ENCODE data around the gene SLBP.

Gene SLBP

DNA sequence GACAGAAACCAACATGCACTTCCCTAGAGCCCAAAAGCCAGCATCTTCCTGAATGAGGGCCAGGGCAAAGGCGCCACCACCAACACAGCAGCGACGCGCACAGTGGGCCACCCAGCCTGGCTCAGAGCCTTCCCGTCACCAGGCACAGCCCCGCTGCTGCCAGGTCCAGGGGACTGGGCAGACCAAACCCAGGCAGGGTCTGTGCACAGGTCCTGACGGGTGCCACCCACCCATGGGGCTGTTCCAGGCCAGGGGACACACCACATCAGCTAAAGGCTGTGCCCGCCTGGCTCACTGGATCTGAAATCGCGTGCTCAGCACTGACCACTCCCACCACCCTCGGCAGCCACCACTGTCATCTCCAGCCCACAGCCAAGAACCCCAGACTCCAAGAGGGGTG lies 41.8 kb downstream of the SLBP start:
- no peak for DNase-seq

DNA sequence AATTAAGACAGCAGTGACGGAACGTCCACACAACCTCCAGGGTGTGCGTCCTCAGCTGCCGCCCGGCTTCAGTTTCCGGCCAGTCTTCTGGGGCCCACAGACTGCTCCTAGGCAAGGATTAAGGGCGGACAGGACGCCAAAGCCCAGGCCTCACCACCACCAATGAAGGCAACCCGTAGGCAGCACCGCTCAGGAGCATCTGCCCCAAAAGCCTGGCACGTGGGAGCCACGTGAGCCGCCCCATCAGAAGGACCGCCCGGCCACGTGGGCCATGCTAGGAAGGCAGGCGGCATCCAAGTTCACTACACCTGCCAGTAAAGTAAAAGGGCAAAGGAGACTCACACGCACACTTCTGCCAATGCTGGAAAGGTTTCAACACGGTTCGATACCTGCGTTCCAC lies 42.3 kb downstream of the SLBP start:
- no peak for DNase-seq

DNA sequence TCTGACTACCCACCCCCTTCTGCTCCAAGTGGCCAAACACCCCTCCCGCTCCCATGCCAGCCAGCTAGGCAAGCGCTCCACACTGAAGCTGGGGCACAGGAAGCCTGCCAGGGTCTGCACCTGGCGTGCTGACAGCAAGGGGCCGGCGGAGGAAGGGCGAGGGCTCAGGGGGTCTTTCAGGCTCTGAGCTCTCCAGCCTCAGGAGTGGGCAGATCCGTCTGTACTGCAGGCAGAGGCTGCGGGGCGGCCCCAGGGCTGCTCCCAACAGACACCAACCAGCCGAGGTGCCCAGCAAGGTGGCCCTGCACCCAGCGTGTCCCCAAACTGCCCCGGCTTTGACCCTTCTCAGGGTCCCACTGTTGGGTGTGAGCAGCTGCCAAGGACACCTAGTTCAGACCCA lies 42.8 kb downstream of the SLBP start:
- no peak for DNase-seq

DNA sequence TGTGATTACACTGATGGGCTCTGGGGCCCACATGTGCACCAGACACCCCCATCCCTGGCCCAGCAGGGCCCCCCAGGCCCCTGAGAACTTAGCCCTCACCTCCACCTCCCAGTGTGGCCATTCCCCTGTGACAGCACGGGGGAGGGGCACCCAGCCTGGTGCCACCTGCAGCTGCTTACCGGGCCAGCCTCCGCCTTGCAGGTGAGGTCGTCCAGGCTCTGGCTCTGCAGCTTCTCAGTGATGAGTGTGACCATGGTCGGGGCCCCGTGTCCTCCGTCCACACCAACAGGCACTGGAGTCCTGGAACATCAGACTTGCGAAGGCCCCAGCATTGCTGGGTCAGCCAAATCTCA lies 43.7 kb downstream of the SLBP start:
- no peak for DNase-seq

DNA sequence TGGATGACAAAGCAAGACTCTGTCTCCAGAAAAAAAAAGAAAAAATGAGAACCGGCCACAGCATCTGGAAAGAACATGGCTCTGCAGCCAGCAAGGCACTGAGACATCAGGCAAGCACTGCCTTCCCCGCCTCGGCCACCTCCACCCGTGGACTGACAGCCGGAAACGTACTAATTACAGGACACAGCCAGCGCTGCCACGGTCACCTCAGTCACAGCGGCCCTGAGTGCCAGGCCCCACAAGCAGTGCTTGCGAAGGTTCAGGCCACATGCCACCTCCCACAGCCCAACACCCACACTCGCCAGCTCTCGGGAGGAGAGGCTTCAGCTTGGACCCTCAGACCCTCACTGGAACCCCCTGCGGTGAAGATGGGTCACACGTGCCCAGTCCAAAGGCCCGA lies 44.8 kb downstream of the SLBP start:
- no peak for DNase-seq

DNA sequence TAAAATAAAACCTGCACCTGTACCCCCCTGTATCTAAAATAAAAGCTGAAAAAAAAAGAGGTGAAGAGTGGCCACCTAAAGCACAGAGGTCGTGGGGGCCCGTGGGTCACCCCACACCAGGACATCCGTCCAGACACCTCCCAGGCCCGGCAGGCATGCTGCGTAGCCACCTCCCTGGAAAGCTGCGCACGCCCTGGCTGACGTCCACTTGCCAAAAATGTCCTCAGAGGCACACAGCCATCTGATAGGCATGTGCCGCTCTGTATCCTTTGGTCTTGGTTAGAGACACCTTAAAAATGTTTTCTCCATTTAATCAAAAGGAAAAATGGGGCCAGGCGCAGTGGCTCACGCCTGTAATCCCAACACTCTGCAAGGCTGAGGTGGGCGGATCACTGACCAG lies 45.7 kb downstream of the SLBP start:
- DNase-seq, result no peak

DNA sequence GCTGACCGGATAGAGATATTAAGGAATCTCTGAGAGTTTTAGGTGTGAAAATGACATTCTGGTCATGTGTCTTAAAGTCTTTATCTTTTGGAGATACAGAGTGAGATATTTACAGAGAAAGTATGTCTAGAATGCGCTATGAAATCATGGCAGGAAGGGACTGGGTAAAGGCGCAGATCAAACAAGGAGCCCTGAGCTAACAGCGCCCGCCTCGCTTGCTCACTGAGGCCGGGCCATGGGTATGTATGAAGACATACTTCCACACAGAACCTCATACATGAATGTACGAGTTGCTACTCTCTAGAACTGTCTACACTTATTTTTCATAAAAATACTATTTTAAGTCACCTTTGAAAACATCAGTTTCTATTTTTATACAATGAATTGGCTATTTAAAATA lies 48.0 kb downstream of the SLBP start:
- DNase-seq, result no peak

DNA sequence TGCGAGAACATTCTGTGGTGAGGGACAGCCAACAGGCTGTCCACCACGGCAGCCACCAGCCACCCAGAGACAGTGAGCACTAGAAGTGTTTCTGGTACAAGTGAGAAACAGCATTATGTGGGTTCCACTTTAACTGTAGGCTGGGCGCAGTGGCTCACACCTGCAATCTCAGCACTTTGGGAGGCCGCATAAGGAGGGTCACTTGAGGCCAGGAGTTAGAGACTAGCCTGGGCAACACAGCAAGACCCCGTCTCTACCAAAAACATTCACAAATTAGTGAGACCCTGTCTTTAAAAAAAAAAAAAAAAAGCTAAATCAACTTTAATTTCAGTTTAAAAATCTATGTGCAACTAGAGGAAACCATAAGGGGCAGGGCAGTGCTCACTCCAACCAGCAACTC lies 48.6 kb downstream of the SLBP start:
- no peak for DNase-seq

DNA sequence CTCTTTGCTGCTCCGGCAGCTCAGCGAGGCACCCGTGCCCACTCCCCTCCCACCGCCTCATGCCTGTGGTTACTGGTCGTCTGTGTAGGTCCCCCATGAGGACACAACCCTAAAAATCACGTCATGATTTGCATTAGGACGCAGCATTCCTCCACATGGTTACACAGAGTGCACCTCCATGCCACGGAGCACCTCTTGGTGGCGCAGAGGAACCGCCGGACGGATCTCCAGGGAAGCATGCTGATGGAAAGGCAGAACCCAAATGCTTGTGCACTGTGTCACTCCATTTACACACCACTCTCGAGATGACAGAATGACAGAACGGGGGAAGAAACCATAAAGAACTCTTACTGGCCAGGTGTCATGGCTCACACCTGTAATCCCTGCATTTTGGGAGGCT lies 50.4 kb downstream of the SLBP start:
- no peak for DNase-seq

DNA sequence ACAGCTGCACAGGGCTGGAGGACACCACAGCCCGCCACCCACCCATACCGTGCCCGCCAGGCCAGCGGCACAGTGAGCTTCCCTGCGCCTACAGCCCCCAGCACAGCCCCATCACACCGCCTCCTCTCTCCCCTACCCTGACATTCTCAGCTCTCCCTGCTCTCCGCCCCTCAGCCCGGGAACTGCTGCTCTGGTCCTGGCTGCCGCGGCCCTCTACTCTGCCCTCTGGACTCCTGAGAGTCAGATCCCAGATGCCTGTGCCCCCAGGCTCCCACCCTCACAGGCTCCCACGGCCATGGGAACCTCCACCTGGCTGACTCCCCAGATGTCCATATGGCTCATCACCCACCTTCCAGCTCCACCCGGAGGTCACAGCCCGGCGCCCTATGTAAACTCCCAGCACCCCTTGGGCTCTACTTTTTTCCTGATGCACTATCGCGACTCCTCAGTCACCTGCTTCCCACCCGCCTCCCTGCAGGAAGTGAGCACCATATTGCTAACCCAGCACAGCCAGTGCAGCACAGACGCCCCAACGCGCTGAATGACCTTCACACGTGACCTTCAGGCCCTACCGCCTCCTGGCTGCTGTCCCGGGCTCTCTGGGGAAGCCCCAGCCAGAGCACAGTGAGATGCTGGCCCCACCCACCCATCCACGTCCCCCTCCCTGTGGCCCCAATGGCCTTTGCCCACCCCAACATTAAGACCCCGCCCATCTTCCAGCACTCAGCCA lies 51.0 kb downstream of the SLBP start:
- DNase-seq, result no peak

DNA sequence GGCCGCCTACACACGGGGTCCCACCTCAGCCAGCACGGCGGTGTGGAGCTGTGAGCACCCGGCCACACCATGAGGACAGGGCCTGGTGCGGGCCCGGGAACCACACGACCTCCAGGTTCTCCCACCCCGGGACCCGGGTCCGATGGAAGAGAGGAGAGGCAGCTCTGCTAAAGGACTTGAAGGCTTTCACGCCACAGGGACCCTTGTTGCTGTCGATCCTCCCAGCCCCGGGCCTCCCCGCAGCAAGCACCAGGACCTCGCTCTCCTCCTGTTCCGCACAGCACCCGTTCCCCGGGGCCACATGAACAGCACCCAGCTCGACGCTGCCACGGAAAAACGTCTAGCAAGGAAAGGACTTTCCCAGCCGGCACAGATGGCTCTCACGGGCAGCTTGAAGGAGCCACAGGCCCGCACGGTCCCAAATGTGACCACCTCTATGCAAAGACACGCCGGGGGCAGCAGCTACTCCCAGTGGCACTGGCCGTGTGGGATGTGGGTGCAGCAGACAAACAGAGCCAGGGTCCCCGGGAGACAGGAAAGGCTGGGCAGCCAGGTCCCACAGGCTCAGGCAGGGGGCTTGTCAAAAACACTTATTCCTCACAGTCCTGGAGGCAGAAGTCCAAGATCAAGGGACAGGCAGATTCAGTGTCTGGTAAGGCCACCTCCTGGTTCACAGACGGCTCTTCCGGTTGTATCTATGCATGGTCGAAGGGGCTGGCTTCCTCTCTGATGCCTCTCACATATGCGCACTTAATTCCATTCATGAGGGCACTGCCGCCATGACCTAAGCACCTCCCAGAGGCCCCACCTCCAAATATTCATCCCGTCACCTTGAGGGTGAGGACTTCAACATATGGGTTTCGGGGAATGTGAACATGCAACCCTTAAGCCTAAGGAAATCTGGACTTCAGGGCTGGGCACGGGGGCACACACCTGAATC lies 52.7 kb downstream of the SLBP start:
- DNase-seq, result no peak

DNA sequence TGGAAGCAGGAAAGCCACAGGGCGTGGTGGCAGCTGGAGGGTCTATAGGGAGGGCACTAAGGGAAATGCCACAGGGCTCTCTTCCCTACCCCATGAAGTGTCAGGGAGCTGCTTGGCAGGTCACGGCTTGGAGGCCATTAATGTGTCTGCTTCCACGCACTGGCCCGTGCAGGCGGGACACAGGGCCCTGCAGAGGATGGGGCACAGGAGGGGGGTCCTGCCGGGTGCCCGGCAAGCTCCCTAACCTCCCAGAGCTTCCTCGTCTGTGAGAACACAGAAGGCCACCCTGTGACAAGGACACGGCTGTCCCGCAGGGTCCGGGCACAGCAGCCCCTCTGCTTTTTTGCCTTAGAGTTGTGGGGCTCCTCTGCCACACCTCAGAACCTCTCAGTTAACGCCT lies 53.5 kb downstream of the SLBP start:
- no peak for DNase-seq

DNA sequence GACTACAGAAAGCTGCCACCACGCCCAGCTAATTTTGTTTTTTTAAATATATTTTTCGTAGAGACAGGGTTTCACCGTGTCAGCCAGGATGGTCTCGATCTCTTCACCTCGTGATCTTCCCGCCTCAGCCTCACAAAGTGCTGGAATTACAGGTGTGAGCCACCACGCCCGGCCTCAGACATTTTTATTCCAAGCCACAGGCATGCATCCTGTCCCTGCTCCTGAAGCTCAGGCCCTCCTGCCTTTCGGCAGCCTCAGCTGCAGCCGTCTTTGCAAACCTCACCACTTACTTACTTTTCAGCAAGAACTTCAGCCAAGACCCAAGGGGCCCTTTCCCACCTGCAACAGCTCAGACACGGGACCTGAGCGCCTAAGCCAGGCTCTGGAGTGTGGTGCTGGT lies 54.0 kb downstream of the SLBP start:
- no peak for DNase-seq

DNA sequence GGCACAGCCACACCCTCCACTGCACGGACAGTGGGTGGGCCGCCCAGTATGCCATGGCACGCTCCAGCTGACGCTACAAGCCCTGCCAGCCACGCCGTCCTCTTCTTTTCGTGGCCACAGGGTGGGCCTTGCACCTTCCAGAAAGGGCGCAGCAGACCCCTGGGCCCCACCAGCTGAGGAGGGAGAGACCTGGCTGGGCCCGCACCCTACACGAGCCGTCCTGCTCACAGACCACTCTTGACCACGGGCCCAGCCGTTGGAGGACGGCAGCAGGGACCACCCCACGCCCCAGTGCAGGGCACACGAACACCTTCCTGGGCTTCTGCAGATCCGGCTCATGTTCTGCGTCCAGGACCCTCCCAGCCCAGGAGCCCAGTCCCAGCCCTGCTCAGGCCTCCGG lies 55.1 kb downstream of the SLBP start:
- no peak for DNase-seq

DNA sequence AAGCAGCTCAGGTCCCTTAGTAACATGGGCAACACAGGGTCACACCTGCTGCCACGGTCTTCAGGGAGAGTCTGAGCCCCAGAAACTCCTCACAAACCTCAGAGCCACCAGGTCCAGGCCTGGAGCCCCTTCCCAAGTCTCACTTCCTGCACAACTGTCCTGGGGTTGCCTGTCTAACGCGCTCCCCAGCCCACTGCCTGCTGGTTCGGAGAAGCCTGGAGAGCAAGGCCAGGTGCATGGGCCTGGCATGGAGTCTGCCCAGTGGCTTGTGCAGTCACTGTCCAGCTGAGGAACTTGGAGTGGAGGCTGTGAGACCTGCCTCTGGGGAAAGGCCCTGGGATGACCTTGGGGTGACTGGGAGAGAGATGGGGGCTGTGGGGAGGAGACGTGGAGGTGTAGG lies 56.0 kb downstream of the SLBP start:
- no peak for DNase-seq

DNA sequence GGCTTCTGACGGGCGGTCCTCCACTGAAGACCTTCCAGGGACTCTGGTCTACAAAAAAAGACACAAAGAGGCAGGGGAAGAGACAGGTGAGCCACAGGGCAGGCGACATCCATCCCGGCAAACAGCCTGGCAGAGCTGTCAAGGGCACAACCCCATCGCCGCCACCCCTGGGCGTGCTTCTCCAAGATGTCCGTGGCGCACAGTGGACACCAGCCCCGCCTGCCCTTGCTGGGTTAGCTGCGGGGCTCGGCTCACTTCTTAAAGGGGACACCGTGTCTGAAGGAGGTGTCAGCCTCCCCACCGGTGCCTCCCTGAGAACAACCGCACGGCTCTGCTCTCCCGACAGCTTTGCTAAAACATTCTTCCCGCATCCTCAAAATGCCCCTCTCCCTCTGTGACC lies 56.4 kb downstream of the SLBP start:
- no peak for DNase-seq

DNA sequence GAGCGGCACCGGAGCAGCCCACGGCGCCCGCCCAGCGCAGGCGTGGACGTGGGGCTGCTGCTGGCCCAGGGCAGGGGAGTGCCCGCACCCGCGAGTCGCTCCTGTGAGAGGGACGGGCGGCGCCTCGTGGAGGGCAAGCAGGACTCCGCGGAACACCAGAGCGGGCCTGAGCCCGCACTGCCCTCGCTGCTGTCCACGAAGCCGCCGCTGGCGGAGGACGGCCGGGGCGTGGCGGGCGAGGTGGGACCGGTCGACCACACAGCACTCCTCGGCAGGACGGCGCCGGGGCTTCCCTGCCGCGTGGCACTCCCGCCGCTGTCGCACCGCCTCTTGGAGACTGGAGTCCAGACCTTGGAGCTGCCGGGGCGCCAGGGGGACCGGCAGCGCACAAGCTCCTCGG lies 57.0 kb downstream of the SLBP start:
- no peak for DNase-seq

DNA sequence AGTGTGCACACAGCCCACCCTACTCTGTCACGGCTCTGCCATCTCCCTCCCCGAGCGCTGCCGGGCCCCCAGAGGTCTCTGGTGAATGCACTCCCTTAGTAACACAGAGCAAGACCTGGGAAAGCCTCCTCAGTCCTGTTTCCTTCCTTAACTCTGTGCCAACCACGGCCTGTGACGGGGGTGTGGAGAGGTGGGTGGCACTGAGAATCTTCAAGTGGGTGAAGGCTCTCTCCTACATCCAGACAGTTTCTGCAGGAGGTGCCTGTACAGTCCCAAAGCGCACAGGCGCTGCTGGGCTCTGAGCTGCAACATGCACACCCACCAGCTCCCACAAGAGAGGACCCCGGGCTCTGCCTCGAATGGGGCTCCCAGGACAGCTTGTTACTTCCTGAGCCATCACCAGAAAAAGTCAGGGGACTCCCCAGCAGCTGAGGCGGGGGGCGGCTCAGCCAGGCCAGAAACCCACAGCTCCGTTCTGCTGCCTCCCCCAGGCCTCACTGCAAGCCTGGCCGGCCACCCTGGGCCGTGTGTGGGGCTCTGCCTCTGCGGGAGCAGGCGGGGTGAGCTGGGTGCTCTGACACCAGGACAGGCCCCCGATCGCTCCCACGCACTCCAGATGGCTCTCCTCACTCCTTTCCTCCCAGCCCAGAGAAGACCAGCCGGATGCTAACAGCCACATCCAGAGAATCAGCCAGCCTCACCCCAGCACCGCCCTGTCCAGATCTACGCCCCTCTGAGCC lies 57.7 kb downstream of the SLBP start:
- DNase-seq, result no peak

DNA sequence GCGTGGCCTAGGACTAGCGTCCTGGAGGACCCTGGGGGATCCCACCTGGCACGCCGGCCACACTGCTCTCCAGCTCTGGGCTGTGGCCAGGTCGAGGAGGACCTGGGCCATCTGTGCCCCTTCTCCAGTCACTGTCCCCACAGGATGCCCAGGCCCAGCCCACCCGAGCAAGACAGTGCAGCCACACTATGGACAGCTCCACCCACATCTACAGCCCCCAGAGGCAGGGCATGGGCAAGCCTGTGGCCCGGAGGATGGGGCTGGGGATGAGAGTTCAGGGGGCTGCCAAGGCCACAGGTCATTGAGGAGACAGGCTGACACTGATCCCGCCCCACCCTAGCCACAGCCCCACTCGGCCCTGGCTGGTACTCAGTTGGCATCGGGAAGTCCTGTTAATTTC lies 58.3 kb downstream of the SLBP start:
- DNase-seq, result no peak

DNA sequence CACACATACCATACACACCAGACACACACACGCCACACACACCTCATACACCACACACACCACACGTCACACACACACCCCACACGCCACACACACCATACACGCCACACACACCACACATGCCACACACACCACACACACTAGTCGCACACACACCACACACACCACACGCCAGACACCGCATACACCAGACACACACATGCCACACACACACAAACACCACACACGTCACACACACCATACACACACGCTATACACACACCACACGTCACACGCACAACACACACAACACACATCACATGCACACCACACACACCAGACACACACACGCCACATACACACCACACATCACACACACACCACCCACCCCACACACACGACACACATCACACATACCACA lies 60.0 kb downstream of the SLBP start:
- no peak for DNase-seq

DNA sequence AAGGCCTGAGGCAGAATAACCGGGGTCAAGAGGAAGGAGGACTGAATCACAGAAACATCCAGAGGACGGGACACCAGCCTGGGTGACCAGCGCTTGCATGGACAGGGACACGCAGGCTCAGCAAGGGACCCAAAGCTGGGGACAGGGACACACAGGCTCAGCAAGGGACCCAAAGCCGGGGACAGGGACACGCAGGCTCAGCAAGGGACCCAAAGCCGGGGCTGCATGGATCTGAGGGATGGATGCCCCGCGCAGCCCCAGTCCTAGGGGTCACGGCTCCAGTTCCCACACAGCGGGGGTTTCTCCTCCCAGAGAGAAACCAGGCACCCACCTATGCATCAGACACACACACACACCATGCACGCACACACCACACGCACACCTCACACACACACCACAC lies 60.5 kb downstream of the SLBP start:
- no peak for DNase-seq

DNA sequence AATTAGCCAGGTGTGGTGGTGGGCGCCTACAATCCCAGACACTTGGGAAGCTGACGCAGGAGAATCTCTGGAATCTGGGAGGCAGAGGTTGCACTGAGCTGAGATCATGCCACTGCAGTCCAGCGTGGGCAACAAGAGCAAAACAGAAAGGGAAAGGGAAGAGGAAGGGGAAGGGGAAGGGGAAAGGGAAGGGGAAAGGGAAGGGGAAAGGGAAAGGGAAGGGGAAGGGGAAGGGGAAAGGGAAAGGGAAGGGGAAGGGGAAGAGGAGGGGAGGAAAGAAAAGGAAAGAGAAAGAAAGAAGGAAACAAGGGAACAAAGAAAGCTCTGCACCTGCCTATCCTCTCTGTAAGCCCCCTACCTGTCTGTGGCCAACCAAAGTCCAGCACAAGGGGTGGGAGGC lies 63.2 kb downstream of the SLBP start:
- DNase-seq, result no peak

DNA sequence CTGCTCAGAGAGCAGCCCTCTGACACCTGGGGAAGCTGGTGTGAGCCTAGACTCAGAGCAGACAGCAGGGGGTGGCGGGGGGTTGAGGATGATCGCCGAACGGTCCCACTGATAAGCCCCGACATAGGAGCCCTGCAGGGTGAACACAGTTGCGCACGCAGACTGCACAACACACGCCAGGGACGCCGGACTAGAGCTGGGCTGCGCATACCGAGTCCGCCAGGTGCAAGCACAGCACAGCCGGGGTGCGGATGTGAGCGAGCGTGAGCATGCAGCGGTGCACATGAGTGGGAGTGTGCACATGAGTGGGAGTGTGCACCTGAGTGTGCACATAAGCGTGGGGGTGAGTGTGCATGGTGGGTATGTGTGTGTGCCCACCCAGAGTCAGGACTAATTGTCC lies 64.7 kb downstream of the SLBP start:
- no peak for DNase-seq

DNA sequence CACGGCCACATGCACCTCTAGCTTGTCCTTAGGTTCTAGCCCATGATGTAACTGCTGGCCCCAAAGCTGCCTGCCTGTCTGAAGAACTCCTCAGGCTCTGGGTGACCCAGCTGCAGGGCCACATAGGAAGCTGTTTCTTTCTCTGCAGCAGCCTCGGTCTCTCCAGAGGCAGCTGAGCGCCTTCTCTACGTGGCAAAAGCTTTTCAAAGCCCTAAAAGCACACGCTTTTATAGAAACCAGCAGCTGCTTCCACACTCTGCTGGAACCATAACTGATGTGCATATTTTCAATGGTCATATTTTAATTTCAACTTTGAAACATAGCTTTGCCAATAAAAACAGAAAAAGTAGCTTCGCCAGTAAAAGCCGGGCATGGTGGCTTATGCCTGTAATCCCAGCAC lies 65.4 kb downstream of the SLBP start:
- DNase-seq, result no peak

Measured in CD4-positive, alpha-beta T cell treated with Interleukin-4 for 4 hours (primary cell).